SJSA1 (cell line): ENCODE data around the gene DYNC2H1. TPM values are rescaled to one million over a fixed set of nuclear protein-coding genes. Genes with fewer than 3 reads are reported as not detected.

Experiments
- DNase-seq, 2 experiments: peaks; one replicate each; pipeline ENCODE4 v3.0.0-alpha.2; 2015 to 2020; ENCODE audit warnings: low spot score in 2 of 2, low read depth in 1 of 2
- H3K27ac ChIP-seq: fragments of 250-450 bp; sonication (Bioruptor Pico); 2 replicates; pipeline ENCODE4 v1.5.1; 2020; ENCODE audit warnings: mild to moderate bottlenecking, moderate library complexity
- H3K27me3 ChIP-seq: fragments of 250-450 bp; sonication (Bioruptor Pico); replicated peaks from 2 replicates; pipeline ENCODE4 v1.5.1; 2020; ENCODE audit warnings: mild to moderate bottlenecking, moderate library complexity
- H3K36me3 ChIP-seq: fragments of 250-450 bp; sonication (Bioruptor Pico); 2 replicates; pipeline ENCODE4 v1.5.1; 2020; ENCODE audit warnings: mild to moderate bottlenecking
- H3K4me1 ChIP-seq: fragments of 250-450 bp; sonication (Bioruptor Pico); replicated peaks from 2 replicates; pipeline ENCODE4 v1.6.1; 2021; ENCODE audit warnings: mild to moderate bottlenecking
- H3K4me3 ChIP-seq: fragments of 250-450 bp; sonication (Bioruptor Pico); 2 replicates; pipeline ENCODE4 v1.5.1; 2020; ENCODE audit warnings: mild to moderate bottlenecking
- H3K9me3 ChIP-seq: fragments of 250-450 bp; sonication (Bioruptor Pico); replicated peaks from 2 replicates; pipeline ENCODE4 v1.5.1; 2020; ENCODE audit warnings: mild to moderate bottlenecking
- total RNA-seq: library from RNA; depleted of rRNA; stranded (reverse); fragments of >200 nt; shearing (Covaris generic); gene quantifications from 2 replicates; pipeline ENCODE4 v1.2.3, GENCODE V29; 2014

Gene DYNC2H1
- total RNA-seq, 1 experiment from 2014 or later: 2.2 TPM

DNA sequence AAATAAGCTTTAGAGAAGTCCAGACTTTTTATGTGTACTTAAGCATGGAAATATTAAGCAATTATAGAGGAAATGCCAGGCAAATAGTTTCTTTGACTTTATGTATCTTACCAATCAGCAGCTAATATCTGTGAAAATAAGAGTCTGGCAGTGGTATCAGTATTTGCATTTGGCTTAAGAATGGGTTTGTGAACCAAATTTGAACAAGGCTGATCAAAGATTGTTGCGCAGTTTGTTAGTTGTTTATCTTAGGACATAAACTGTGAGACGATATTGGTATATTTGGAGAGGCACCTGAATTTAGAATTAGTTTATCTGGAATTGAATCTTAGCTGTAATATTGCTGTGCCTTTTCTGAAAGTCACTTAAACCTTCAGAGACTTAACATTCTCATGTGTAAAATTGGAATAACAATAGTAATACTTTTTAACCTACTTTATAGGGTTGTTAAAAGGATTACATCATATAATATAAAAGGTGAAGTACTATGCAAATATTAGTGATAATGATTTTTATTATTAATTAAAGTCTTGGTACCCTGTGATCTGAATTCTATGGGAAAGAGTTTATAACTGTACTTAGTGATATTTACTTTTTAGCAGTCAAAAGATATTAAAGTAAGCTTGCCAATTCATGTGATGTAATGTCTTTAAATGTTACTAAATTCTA, 66.4 kb downstream of the DYNC2H1 start:
- Histone ChIP-seq H3K36me3 (no peaks in the 10 kb centered on the region), H3K27ac (no peak overlapping the region), H3K9me3 (no peaks in the 10 kb centered on the region), H3K4me3 (no peak overlapping the region), H3K4me1 (no peaks in the 10 kb centered on the region), H3K27me3 (no peaks in the 10 kb centered on the region)
- DNase-seq: no peak

DNA sequence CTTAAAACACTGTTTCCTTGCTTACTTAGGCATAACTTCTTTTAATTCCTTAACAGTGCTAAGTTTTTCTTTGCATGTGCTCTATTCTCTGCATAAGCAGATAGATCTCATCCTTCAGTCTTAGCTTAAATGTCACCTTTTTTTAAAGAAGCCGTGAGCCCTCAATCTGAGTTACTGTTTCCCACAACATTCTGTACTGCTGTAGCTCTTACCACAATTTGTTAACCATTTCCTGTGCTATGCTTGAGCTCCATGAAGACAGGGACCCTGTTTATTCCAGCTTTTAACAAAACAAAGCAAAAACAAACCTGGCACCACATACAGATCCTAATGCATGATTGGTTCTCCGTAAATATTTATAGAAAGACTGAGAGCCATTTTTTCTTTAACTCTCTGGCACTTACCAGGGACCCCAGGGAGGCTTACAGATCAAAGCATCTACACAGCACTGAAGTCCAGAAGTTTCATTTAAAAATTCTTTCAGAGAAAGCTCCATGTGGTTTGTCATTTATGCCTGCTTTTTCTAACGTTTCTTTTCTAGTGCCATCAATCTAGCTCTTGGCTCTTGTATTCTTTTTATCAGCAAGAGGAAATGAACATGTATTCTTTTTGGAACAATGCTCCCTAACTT, 74.9 kb downstream of the DYNC2H1 start:
- Histone ChIP-seq H3K4me1 (no peaks in the 10 kb centered on the region), H3K36me3 (no peaks in the 10 kb centered on the region), H3K4me3 (no peak overlapping the region), H3K27me3 (no peaks in the 10 kb centered on the region), H3K27ac (no peak overlapping the region), H3K9me3 (no peaks in the 10 kb centered on the region)
- DNase-seq: no peak

DNA sequence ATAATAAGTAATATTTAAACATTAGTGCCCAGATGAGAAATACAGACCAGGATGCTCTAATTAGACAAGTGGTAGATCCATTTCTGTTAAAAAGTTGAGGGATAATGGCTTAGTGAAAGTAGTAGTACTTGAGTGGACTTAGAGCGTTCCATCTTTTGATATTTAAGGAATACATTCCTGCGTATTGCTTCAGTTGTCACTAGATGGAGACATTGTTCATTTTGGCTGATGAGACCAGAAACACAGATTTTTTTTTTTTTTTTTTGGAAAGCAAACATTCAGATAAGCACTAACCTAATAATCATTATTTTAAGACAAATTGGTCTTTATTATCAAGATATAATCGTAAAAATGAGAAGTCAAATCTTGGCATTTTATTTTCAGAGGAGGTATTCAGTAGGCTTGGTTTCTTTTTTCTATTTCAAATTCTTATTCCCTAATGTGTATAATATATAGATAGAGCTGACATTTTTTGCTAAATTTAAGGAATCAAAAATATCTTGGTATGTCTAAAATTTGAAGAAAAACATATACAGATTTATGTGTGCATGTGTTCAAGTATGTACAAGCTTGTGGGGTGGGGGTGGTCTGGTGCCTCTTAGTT, 92.9 kb downstream of the DYNC2H1 start:
- DNase-seq: peak in 1 of 2 experiments; percentile 5
- H3K36me3 ChIP-seq: no peaks in the 10 kb centered on the region
- no peak overlapping the region for H3K4me3 ChIP-seq
- no peaks in the 10 kb centered on the region for H3K27me3 ChIP-seq
- no peaks in the 10 kb centered on the region for H3K9me3 ChIP-seq
- no peaks in the 10 kb centered on the region for H3K4me1 ChIP-seq
- no peak overlapping the region for H3K27ac ChIP-seq

DNA sequence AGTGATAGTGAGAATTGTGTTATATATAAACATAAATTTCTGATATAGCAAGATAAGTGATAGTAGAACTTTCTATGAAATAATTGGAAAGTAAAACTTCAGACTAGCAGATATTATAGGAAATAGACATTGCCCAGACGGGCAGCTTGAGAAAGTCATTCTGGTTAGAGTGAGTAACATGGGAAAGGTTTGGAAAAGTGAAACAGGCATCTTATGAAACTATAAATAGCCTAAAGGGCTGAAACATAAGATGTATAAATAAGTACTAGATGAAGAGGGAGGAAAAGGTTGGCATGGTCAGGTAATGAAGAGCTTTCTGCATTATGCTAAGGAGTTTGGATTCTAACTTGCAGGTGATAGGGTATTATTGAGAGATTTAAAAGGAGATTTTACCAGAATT, 101.3 kb downstream of the DYNC2H1 start:
- H3K36me3 ChIP-seq: no peaks in the 10 kb centered on the region
- H3K4me1 ChIP-seq: no peaks in the 10 kb centered on the region
- H3K27me3 ChIP-seq: no peaks in the 10 kb centered on the region
- no peaks in the 10 kb centered on the region for H3K9me3 ChIP-seq
- no peak for DNase-seq
- H3K27ac ChIP-seq: no peak overlapping the region
- H3K4me3 ChIP-seq: no peak overlapping the region

DNA sequence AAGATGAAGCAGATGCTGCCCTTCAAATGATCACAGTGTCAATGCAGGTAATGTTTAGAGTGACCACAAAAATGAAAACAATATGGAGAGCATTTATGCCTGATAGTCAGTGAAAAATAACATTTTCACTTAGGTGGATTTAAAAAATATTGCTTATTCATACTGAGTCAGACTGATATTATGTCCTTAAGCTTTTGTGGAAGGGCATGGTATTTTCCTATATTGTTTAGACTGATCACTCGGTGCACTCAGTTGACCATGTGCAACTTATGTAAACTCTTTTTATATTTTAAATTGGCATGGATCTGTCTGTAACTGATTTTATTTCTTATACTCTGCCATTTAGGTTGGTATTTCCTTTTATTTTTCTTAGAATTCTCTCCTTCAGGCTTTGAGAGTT, 106.6 kb downstream of the DYNC2H1 start:
- DNase-seq: no peak
- Histone ChIP-seq H3K36me3 (no peaks in the 10 kb centered on the region), H3K9me3 (no peaks in the 10 kb centered on the region), H3K27me3 (no peaks in the 10 kb centered on the region), H3K27ac (no peak overlapping the region), H3K4me3 (no peak overlapping the region), H3K4me1 (no peaks in the 10 kb centered on the region)

DNA sequence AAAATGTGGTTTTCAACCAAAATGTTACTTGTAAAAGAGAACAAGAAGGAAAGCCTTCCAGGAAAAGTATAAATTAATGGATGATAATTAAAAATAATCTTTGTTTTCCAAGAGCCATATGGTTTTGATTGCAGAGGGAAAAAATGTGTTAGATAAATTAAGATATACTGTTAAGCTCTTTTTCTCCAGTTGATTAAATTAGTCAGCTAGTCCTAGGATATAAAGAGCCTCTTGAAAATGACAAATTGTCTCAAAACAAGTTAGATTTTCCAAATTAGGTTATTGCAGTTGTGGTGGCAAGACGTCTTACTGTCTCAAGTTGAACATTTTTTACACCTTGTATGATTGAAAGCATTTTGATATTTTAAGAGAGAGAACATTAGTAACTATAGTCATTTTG, 110.9 kb downstream of the DYNC2H1 start:
- H3K36me3 ChIP-seq: no peaks in the 10 kb centered on the region
- DNase-seq: no peak
- H3K27ac ChIP-seq: no peak overlapping the region
- no peaks in the 10 kb centered on the region for H3K27me3 ChIP-seq
- no peak overlapping the region for H3K4me3 ChIP-seq
- no peaks in the 10 kb centered on the region for H3K9me3 ChIP-seq
- H3K4me1 ChIP-seq: no peaks in the 10 kb centered on the region

DNA sequence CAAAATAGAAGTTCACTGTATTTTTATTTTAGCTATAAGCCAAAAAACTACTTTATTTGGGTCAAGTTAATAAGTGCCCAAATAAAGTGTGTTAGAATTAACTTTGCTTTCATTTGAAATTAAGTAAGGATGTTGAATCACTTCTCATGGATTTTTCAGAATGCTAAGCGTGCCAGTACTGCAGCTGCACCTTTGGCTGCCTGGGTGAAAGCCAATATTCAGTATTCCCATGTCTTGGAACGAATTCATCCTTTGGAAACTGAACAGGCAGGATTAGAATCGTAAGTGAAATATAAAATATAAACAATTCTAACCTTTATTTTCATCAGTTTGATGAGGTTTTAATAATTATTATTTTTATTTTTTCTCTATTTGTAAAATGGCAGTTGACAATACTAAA, 113.6 kb downstream of the DYNC2H1 start:
- Histone ChIP-seq H3K27ac (no peak overlapping the region), H3K36me3 (no peaks in the 10 kb centered on the region), H3K4me1 (no peaks in the 10 kb centered on the region), H3K27me3 (no peaks in the 10 kb centered on the region), H3K9me3 (no peaks in the 10 kb centered on the region), H3K4me3 (no peak overlapping the region)
- DNase-seq: no peak

DNA sequence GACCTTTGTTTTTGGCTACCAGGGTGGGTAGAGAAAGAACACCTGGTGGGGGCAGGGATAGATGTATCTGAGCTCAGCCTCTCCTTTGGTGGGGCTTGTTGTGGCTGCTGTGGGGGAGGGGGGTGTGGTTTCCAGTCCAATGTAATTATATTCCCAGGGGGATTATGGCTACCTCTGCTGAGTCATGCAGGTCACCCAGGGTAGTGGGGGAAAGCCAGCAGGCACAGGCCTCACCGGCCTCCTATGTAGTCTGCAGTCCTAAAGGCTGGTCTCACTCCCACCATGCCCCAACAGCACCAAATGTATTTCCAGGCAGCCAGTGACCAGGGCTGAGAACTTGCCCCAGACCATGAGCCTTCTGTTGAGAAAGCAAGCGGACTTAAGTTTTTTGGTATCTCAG, 119.6 kb downstream of the DYNC2H1 start:
- H3K27me3 ChIP-seq: no peaks in the 10 kb centered on the region
- no peaks in the 10 kb centered on the region for H3K36me3 ChIP-seq
- H3K4me1 ChIP-seq: no peaks in the 10 kb centered on the region
- H3K9me3 ChIP-seq: no peaks in the 10 kb centered on the region
- no peak overlapping the region for H3K4me3 ChIP-seq
- H3K27ac ChIP-seq: no peak overlapping the region
- no peak for DNase-seq

DNA sequence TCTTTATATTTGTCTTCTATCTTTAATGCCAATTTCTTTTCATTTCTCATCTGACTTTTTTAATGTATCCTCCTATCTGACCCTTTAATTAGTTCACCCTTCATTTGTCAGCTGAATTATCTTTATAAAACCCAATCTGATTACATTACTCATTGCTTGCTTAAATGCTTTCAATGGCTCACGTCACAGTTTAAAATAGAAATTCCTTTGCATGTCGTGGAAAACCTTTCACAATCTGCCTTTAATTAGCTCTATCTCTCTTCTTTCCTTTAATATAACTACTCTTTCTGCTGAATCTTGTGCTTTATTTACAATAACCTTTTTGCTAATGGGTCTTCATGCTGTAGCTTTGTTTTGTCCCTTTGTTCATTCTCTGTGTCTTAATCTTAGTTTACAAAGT, 125.7 kb downstream of the DYNC2H1 start:
- Histone ChIP-seq H3K4me1 (peaks cover 7% of the 10 kb centered on the region; the same call in 1 of the 2 replicates), H3K9me3 (no peaks in the 10 kb centered on the region), H3K27me3 (no peaks in the 10 kb centered on the region), H3K27ac (peak overlapping the region; percentile 44), H3K4me3 (no peak overlapping the region), H3K36me3 (no peaks in the 10 kb centered on the region)
- peak in 1 of 2 experiments; percentile 31 for DNase-seq

DNA sequence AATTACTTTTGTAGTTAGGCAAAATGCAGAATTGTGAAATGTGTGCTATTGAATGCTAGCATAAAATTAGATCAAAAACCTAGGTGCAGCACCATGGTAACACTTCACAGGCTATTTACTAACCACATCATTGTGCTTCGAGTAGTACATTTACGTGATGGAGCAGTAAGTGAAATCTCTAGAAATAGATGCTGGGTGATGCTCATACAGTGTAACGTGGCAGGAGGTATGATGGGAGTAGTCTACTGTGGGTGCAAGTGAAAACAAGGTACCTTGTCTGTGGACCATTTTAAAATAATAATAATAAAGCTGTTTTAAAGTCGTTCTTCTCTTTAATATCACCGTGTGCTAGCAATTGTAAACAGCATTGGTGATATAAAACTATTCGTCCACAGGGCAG, 132.3 kb downstream of the DYNC2H1 start:
- Histone ChIP-seq H3K36me3 (no peaks in the 10 kb centered on the region), H3K27me3 (no peaks in the 10 kb centered on the region), H3K9me3 (no peaks in the 10 kb centered on the region), H3K27ac (no peak overlapping the region), H3K4me3 (no peak overlapping the region), H3K4me1 (no peaks in the 10 kb centered on the region)
- DNase-seq: no peak

DNA sequence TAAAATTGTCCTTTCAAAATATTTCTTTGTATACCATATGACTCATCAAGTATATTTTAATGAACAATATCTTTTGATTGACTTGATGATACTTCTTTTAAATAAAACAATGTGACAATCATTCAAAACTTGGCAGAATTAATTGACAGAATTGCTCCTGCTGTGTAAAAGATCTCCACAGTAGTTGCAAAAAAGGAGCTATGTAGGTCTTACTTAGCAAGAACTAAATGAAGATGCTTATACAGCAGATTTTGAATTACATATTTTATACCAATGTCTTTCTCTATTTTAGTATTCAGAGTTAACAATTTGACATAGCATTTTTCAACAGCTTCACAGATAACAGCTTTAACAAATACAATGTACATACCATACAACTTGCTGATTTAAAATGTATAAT, 144.9 kb downstream of the DYNC2H1 start:
- Histone ChIP-seq H3K4me1 (no peaks in the 10 kb centered on the region), H3K27ac (no peak overlapping the region), H3K27me3 (no peaks in the 10 kb centered on the region), H3K4me3 (no peak overlapping the region), H3K36me3 (no peaks in the 10 kb centered on the region), H3K9me3 (no peaks in the 10 kb centered on the region)
- DNase-seq: no peak

DNA sequence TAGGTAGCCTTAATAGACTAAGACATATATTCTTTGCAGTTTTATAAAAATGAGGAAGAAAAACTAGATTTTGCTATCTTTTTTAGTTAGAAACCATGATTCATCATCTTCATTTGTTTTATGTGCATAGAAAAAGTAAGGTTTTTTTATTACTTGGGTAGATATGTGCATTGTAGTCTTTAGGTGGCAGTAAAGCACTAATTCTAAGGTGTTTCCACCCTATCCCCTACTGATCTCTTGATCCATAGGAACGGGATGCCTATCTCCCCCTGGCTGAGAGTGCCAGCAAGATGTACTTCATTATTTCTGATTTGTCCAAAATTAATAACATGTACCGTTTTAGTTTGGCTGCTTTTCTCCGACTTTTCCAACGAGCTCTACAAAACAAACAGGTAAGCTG, 148.1 kb downstream of the DYNC2H1 start:
- H3K27me3 ChIP-seq: no peaks in the 10 kb centered on the region
- H3K36me3 ChIP-seq: no peaks in the 10 kb centered on the region
- H3K4me1 ChIP-seq: no peaks in the 10 kb centered on the region
- no peaks in the 10 kb centered on the region for H3K9me3 ChIP-seq
- H3K4me3 ChIP-seq: no peak overlapping the region
- no peak overlapping the region for H3K27ac ChIP-seq
- DNase-seq: no peak

DNA sequence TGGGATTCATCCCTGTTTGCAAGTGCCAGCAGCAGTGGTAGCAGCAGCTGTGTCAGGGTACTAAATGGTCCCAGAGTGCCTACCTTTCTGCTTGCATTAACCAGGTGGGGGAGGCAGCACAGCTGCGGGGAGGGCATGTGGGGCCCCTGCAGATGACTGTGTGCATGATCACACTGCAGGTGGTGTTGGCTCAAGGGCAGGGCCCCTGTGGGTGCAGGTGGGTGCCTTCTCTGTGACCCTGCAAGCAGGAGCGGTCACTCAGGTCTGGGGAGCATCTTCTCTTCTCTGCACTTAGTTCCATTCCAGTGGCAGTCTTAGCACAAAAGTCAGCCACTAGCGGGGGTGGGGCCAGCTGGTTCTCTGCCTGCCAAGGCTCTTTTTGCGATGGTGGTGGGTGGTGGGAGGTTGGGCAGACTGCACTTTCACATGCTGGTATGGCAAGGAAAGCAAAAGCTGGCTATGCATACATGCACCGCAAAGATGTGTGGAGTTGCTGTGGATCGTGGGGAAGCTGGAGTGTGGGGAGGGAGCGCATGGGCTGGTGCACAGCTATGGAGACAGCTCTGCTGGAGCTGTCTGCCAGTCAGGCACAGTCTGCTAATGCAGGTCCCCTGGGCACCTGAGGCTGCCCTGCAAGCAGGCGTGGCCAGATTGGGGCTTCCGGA, 157.1 kb downstream of the DYNC2H1 start:
- Histone ChIP-seq H3K36me3 (no peaks in the 10 kb centered on the region), H3K27ac (no peak overlapping the region), H3K9me3 (no peaks in the 10 kb centered on the region), H3K4me1 (no peaks in the 10 kb centered on the region), H3K27me3 (no peaks in the 10 kb centered on the region), H3K4me3 (no peak overlapping the region)
- DNase-seq: no peak

DNA sequence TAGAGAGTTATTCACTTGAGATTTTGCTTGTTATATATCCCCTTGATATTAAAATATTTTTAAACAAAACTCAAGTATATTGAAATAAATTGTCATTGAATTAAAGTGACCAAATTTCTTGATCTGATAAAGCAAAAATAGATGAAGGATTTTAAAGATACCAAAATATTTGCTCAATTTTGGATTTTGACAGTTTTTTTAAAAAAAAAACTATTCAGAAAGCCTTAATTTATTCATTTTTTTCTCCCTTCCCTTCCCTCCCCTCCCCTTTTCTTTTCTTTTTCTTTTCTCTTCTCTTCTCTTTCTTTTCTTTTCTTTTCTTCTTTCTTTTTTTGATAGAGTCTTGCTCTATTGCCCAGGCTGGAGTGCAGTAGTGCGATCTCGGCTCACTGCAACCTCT, 163.7 kb downstream of the DYNC2H1 start:
- Histone ChIP-seq H3K4me3 (no peak overlapping the region), H3K9me3 (no peaks in the 10 kb centered on the region), H3K27me3 (no peaks in the 10 kb centered on the region), H3K4me1 (no peaks in the 10 kb centered on the region), H3K36me3 (no peaks in the 10 kb centered on the region), H3K27ac (no peak overlapping the region)
- no peak for DNase-seq
